Mucosa of descending colon (tissue), 3 donors: ENCODE results near the gene RMDN2. TPM values are rescaled to one million over a fixed set of nuclear protein-coding genes. Genes with fewer than 3 reads are reported as not detected.

ENCODE experiments used
- ATAC-seq: fragments of 200-7000 bp; cut with Tn5 transposase; one replicate; pipeline ENCODE4 v1.9.1; 2020; ENCODE audit warnings: mild to moderate bottlenecking, moderate library complexity
- DNase-seq, 3 donors: peaks; one replicate each; pipeline ENCODE4 v3.0.0-alpha.2; 2020
- H3K36me3 ChIP-seq: fragments of 200-600 bp; one replicate; pipeline ENCODE4 v1.8.0; 2021; ENCODE audit warnings: low read depth, mild to moderate bottlenecking
- H3K4me1 ChIP-seq: fragments of 200-600 bp; one replicate; pipeline ENCODE4 v1.8.0; 2021; ENCODE audit warnings: low read depth, mild to moderate bottlenecking
- H3K4me3 ChIP-seq: fragments of 200-600 bp; one replicate; pipeline ENCODE4 v1.8.0; 2021; ENCODE audit warnings: mild to moderate bottlenecking
- H3K9me3 ChIP-seq: fragments of 200-600 bp; one replicate; pipeline ENCODE4 v1.8.0; 2021; ENCODE audit warnings: mild to moderate bottlenecking
- intact Hi-C, 2 donors: fragments of 100-400 bp; cut with DNase I in 1 of 2; cut with micrococcal nuclease in 1 of 2; formaldehyde crosslinking; loops; one replicate each; pipeline versions ENCODE4 v1.11.0 to v1.11.1; 2022; cut with DNase I, micrococcal nuclease
- total RNA-seq, 3 donors: library from RNA; stranded (reverse); fragmentation: NEBNext Ultra II Directional in 2 of 3; extraction: Animal tissue kit (Norgen Biotek cat#: 25700) in 2 of 3; gene quantifications; one replicate each; pipeline versions ENCODE4 v1.2.1 to v1.2.4, GENCODE V29; 2021 to 2023
- TF ChIP-seq, protein P1 (sequence below): fragments of 200-600 bp; IDR thresholded peaks from one replicate; pipeline ENCODE4 v1.8.0; 2022; ENCODE audit warnings: antibody characterized with exemption, mild to moderate bottlenecking
- donor health status: DM: no; HTN: no; CAD: no; lungs with moderate emphysema.
- donor health status: DM: no; HTN: no; CAD: no.
- donor health status: DM: no; HTN: yes; CAD: no.

The RMDN2 gene
- total RNA-seq, 3 donors from 2014 or later, result 22.8 to 46.2 (median 28.5) TPM

- intact Hi-C loops, result no loop called here
- ATAC-seq, result no peak
- Histone ChIP-seq H3K36me3 (no peaks in the 10 kb centered on the region), H3K4me1 (no peaks in the 10 kb centered on the region), H3K9me3 (no peaks in the 10 kb centered on the region), H3K4me3 (no peak overlapping the region)
- DNase-seq, result no peak
- TF ChIP-seq, protein P1, sequence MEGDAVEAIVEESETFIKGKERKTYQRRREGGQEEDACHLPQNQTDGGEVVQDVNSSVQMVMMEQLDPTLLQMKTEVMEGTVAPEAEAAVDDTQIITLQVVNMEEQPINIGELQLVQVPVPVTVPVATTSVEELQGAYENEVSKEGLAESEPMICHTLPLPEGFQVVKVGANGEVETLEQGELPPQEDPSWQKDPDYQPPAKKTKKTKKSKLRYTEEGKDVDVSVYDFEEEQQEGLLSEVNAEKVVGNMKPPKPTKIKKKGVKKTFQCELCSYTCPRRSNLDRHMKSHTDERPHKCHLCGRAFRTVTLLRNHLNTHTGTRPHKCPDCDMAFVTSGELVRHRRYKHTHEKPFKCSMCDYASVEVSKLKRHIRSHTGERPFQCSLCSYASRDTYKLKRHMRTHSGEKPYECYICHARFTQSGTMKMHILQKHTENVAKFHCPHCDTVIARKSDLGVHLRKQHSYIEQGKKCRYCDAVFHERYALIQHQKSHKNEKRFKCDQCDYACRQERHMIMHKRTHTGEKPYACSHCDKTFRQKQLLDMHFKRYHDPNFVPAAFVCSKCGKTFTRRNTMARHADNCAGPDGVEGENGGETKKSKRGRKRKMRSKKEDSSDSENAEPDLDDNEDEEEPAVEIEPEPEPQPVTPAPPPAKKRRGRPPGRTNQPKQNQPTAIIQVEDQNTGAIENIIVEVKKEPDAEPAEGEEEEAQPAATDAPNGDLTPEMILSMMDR, result no peak
These were observed 120.7 kb downstream of the RMDN2 start for GRCh38 chr2:38045811-38046210.

GRCh38 chr2:38056216-38056615 is 131.1 kb downstream of the RMDN2 start:
- Histone ChIP-seq H3K36me3 (no peaks in the 10 kb centered on the region), H3K4me1 (no peaks in the 10 kb centered on the region), H3K4me3 (no peak overlapping the region), H3K9me3 (no peaks in the 10 kb centered on the region)
- TF ChIP-seq, protein P1, result no peak
- no peak for DNase-seq
- intact Hi-C loops, result no loop called here
- ATAC-seq, result no peak

DNA sequence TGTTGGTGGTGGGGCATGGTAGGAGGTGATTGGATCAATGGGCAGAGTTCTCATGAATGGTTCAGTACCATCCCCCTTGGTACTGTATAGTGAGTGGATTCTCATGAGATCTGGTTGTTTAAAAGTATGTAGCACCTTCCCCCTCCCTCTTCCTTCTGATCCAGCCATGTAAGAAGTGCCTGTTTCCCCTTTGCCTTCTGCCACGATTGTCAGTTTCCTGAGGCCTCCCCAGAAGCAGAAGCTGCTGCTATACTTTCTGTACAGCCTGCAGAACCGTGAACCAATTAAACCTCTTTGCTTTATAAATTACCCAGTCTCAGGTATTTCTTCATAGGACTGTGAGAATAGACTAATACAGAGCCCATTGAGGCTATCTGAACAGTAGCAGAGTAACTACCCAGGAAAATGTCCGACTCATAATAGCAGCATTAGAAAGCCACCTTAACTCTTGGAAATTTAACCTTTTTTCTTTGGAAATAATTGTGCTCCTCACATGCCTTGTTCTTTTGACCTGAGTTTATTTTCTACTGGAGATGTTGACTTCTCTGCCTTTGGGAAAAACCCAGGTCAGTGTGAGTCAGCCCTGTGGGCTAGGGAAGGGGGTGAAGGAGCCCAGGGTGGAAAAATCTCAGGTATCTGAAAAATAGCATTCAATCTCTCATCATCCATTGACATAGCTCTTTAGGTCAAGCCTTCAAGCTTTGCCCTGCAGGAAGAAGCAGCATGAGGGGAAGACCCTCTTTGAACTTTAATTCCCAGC is 132.7 kb downstream of the RMDN2 start:
- no peak for ATAC-seq
- TF ChIP-seq, protein P1, result no peak
- no peak for DNase-seq
- no peak overlapping the region for H3K4me3 ChIP-seq
- no peaks in the 10 kb centered on the region for H3K9me3 ChIP-seq
- H3K4me1 ChIP-seq, result no peaks in the 10 kb centered on the region
- H3K36me3 ChIP-seq, result no peaks in the 10 kb centered on the region
- intact Hi-C loops, result no loop called here

DNA sequence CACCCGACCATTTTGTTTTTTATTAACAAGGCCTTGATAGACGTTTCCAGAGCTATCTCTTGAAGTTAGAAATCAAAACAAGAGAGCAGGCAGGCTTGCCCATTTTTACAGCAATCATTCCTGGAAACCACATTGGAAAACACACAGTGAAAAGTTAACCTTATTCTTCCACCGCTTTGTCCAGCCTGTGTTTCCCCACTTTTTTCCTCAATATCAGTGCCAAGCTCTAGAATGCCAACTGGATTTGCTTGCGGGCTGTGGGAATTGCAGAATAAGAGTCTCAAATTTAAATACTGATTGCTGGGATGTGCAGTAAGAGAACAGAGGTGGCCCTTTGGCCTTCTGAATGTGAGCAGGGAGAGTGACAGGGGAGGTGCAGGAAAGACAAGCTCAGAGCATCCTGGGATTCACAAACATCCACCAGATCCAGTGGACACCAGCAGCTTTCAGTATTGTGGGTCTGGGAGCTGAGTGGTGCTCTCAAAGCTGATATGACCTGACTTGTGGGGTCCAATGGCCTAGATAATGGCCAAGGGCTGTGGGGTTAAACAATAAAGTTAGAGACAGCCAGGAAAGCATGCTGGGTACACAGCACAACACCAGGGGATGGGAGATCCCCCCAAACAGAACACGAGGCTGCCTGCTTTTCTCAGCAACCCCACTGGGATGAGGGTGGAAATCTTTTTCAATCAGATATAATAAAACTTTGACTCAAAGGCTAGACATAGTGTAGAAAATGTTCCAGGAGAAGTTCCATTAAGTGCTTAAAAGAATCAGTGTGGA is 135.3 kb downstream of the RMDN2 start:
- H3K4me3 ChIP-seq, result no peak overlapping the region
- H3K9me3 ChIP-seq, result no peaks in the 10 kb centered on the region
- H3K36me3 ChIP-seq, result no peaks in the 10 kb centered on the region
- intact Hi-C loops, result no loop called here
- ATAC-seq (no peak), DNase-seq (no peak)
- no peaks in the 10 kb centered on the region for H3K4me1 ChIP-seq
- TF ChIP-seq, protein P1, result no peak

DNA sequence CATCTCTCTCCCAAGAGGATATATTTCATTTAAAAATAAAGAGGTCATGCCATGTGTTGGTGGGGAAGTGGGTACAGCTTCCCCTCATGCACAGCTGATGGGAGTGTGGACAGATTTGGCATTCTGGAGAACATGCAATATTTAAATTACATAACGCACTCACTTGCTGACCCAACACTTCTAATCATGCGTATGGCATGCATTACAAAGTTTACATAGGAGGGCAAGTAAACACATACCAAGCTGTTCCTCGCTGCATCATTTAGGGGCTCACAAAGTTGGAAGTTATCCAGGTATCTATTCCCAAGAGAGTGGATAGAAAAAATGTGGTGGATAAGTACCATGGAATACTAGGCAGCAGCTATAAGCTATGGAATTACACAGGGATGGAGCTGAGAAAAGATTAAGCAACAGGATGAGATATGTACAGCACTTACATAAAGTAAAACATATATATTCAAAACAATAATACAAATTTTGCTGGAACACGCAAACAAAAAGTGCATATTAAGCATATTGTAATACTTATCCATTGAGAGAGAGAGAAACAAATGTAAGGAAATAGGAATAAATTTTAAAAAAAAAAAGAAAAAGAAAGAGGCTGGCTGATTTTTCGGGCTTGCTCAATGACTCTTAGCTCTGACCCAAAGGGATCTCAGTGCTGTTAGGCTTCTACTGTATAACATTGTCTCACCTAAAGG is 139.9 kb downstream of the RMDN2 start:
- no peak for ATAC-seq
- H3K4me3 ChIP-seq, result no peak overlapping the region
- H3K9me3 ChIP-seq, result no peaks in the 10 kb centered on the region
- TF ChIP-seq, protein P1, result no peak
- no peak for DNase-seq
- intact Hi-C loops, result no loop called here
- no peaks in the 10 kb centered on the region for H3K4me1 ChIP-seq
- H3K36me3 ChIP-seq, result no peaks in the 10 kb centered on the region
